Keratinocyte (primary cell): ENCODE measurements around the gene PIGS. TPM values are rescaled to one million over a fixed set of nuclear protein-coding genes. Genes with fewer than 3 reads are reported as not detected.

ENCODE experiments used
- DNase-seq: peaks from one replicate; pipeline ENCODE4 v3.0.0-alpha.2; 2011; ENCODE audit warnings: low read depth, missing footprints, low spot score
- FAIRE-seq: peaks from 2 replicates; lab custom pipeline; 2011; peaks lifted over from hg19 to GRCh38; lab: Jason Lieb, UNC
- H2AFZ ChIP-seq: 2 replicates; pipeline ENCODE4 v1.6.0; 2012; ENCODE audit warnings: low read length, control low read depth, inconsistent platforms; ENCODE audit not compliant: control insufficient read depth
- H3K27ac ChIP-seq: 2 replicates; pipeline ENCODE4 v1.5.1; 2011; ENCODE audit warnings: low read length; ENCODE audit not compliant: control insufficient read depth, insufficient read depth
- H3K27me3 ChIP-seq: 3 replicates; pipeline ENCODE4 v1.6.0; 2011; ENCODE audit warnings: low read length; ENCODE audit not compliant: control insufficient read depth, insufficient read depth; ENCODE audit errors: extremely low read depth
- H3K36me3 ChIP-seq, 2 experiments: 2 replicates in 1 of 2; 3 replicates in 1 of 2; pipeline ENCODE4 v1.5.1; 2011; ENCODE audit warnings: low read length in 2 of 2, mild to moderate bottlenecking in 1 of 2; ENCODE audit not compliant: control insufficient read depth in 2 of 2, insufficient read depth in 2 of 2; ENCODE audit errors: extremely low read depth in 1 of 2
- H3K4me1 ChIP-seq: 3 replicates; pipeline ENCODE4 v1.5.1; 2011; ENCODE audit warnings: low read length; ENCODE audit not compliant: control insufficient read depth, insufficient read depth; ENCODE audit errors: extremely low read depth
- H3K4me2 ChIP-seq: 3 replicates; pipeline ENCODE4 v1.6.0; 2011; ENCODE audit warnings: low read depth, low read length; ENCODE audit not compliant: control insufficient read depth, insufficient read depth; ENCODE audit errors: extremely low read depth
- H3K4me3 ChIP-seq, 3 experiments: fragments of 200-600 bp in 1 of 3; sonication (generic) in 1 of 3; 2 replicates in 2 of 3; 3 replicates in 1 of 3; pipeline ENCODE4 v1.5.1; 2011 to 2016; ENCODE audit warnings: low read length in 3 of 3, mild to moderate bottlenecking in 3 of 3, control low read depth in 2 of 3, inconsistent platforms in 1 of 3, low read depth in 1 of 3, mixed read lengths in 1 of 3, mixed run types in 1 of 3, moderate library complexity in 1 of 3; ENCODE audit not compliant: control insufficient read depth in 2 of 3, insufficient read depth in 2 of 3; ENCODE audit errors: extremely low read depth in 1 of 3
- H3K79me2 ChIP-seq: 2 replicates; pipeline ENCODE4 v1.6.0; 2012; ENCODE audit warnings: low read length; ENCODE audit not compliant: control insufficient read depth, insufficient read depth
- H3K9ac ChIP-seq: 3 replicates; pipeline ENCODE4 v1.6.0; 2011; ENCODE audit warnings: low read length; ENCODE audit not compliant: control insufficient read depth, insufficient read depth; ENCODE audit errors: extremely low read depth
- H3K9me1 ChIP-seq: 3 replicates; pipeline ENCODE4 v1.6.0; 2011; ENCODE audit warnings: low read length; ENCODE audit not compliant: control insufficient read depth, insufficient read depth; ENCODE audit errors: extremely low read depth
- H3K9me3 ChIP-seq: 2 replicates; pipeline ENCODE4 v1.5.1; 2012; ENCODE audit warnings: low read depth, low read length; ENCODE audit not compliant: control insufficient read depth
- H4K20me1 ChIP-seq: 3 replicates; pipeline ENCODE4 v1.6.0; 2011; ENCODE audit warnings: low read length; ENCODE audit not compliant: control insufficient read depth, insufficient read depth; ENCODE audit errors: extremely low read depth
- CTCF ChIP-seq, 3 experiments: IDR thresholded peaks in 1 of 3; conservative IDR thresholded peaks in 1 of 3; optimal IDR thresholded peaks in 1 of 3; 2 replicates in 2 of 3; 3 replicates in 1 of 3; pipeline versions ENCODE3 to v1.5.1; 2011; ENCODE audit warnings: low read length in 3 of 3, mild to moderate bottlenecking in 3 of 3, moderate library complexity in 2 of 3, control low read depth in 1 of 3, inconsistent platforms in 1 of 3; ENCODE audit not compliant: insufficient read depth in 2 of 3; ENCODE audit errors: extremely low read depth in 1 of 3
- EZH2 ChIP-seq: IDR thresholded peaks from one replicate; pipeline ENCODE4 v1.6.1; 2012; ENCODE audit warnings: inconsistent platforms, mild to moderate bottlenecking, low read length, moderate library complexity
- dilution Hi-C: fragments of 300-500 bp; cut with MboI; formaldehyde crosslinking; loops from one replicate; pipeline ENCODE4 v1.7.0; 2020; ENCODE audit warnings: low sequenced_read_pairs; ENCODE audit not compliant: extremely low pct_ligation_motif_present
- polyA plus RNA-seq, 5 experiments: library from polyadenylated mRNA; depleted of rRNA in 3 of 5; stranded (reverse) in 3 of 5; stranded (forward) in 1 of 5; unstranded in 1 of 5; fragments of >200 nt; gene quantifications; 1 replicate in 1 of 5; 2 replicates in 3 of 5; 3 replicates in 1 of 5; pipeline versions ENCODE4 v1.2.1 to v1.2.3, GENCODE V29; 2011 to 2012; ENCODE audit warnings: missing spikeins in 2 of 5, low read depth in 1 of 5, low replicate concordance in 1 of 5

Gene PIGS
- polyA plus RNA-seq, 1 donor (not counting 4 experiments of a cell fraction or from before 2014, with no cell fraction given): 33.6 TPM

- Histone ChIP-seq H3K4me2 (peak overlapping the region; percentile 74), H3K9me3 (no peaks in the 10 kb centered on the region), H3K4me1 (peaks cover 18% of the 10 kb centered on the region), H3K27ac (peak overlapping the region; percentile 95), H3K9me1 (no peaks in the 10 kb centered on the region), H3K27me3 (no peaks in the 10 kb centered on the region), H3K79me2 (peaks cover 6% of the 10 kb centered on the region), H4K20me1 (no peaks in the 10 kb centered on the region), H3K36me3 (no peaks in the 10 kb centered on the region), H2AFZ (peak overlapping the region; percentile 79), H3K4me3 (peak overlapping the region; percentile 64 to 89 (median 89)), H3K9ac (peak overlapping the region; percentile 93)
- peak; percentile 46 for DNase-seq
- FAIRE-seq: no peak
- TF ChIP-seq CTCF (optimal IDR thresholded peaks at IDR 0.05 in 1 of 3, IDR thresholded peaks at IDR 0.05 in 1 of 3, conservative IDR thresholded peaks at IDR 0.05 in 1 of 3; ENCODE audit: extremely low read depth in 1 of 3, insufficient read depth in 2 of 3, low read length in 3 of 3) (no peak), EZH2 (no peak)
- dilution Hi-C loops: no loop called here
Measured at GRCh38 chr17:28599311-28600184, 28.2 kb upstream of the PIGS start.

- FAIRE-seq (no peak), DNase-seq (peak; percentile 59)
- Histone ChIP-seq H3K9me1 (no peaks in the 10 kb centered on the region), H3K27ac (peak within 1 kb of the TSS; percentile 95), H3K4me2 (peak within 1 kb of the TSS; percentile 74), H3K4me3 (peak within 1 kb of the TSS; percentile 64 to 89 (median 89)), H3K9me3 (no peaks in the 10 kb centered on the region), H2AFZ (peak within 1 kb of the TSS; percentile 86), H3K36me3 (no peaks in the 10 kb centered on the region), H3K4me1 (peaks cover 18% of the 10 kb centered on the region), H4K20me1 (no peaks in the 10 kb centered on the region), H3K27me3 (no peaks in the 10 kb centered on the region), H3K9ac (peak within 1 kb of the TSS; percentile 93), H3K79me2 (peaks cover 6% of the 10 kb centered on the region)
- TF ChIP-seq EZH2 (no peak), CTCF (optimal IDR thresholded peaks at IDR 0.05 in 1 of 3, IDR thresholded peaks at IDR 0.05 in 1 of 3, conservative IDR thresholded peaks at IDR 0.05 in 1 of 3; ENCODE audit: extremely low read depth in 1 of 3, insufficient read depth in 2 of 3, low read length in 3 of 3) (no peak)
- dilution Hi-C loops: no loop called here
Measured at GRCh38 chr17:28598799-28599310, 27.5 kb upstream of the PIGS start, which contains the start of gene SPAG5. Gene SPAG5, minus strand, starts transcription at chr17:28599025. Its CDS starts 79 bp downstream, at chr17:28598946.
